Erythroblast (primary cell): Measurements from ENCODE around the gene PTCH2.
"Not testable (repeated sequence)": the region's sequence is repeated elsewhere in the genome, so short reads cannot be mapped to it uniquely, and the experiment has no call there.

Experiments used
- DNase-seq, 2 experiments: peaks; one replicate each; lab custom pipeline; 2025; lab: John Stamatoyannopoulos, UW
- GATA1 ChIP-seq: IDR thresholded peaks from 2 replicates; pipeline ENCODE4 v1.6.1; 2011; ENCODE audit warnings: low read depth, mild to moderate bottlenecking, control low read depth, low read length, moderate library complexity
- POLR2A ChIP-seq: IDR thresholded peaks from 2 replicates; pipeline ENCODE4 v1.6.1; 2011; ENCODE audit warnings: mild to moderate bottlenecking, low read length

PTCH2 gene

DNA sequence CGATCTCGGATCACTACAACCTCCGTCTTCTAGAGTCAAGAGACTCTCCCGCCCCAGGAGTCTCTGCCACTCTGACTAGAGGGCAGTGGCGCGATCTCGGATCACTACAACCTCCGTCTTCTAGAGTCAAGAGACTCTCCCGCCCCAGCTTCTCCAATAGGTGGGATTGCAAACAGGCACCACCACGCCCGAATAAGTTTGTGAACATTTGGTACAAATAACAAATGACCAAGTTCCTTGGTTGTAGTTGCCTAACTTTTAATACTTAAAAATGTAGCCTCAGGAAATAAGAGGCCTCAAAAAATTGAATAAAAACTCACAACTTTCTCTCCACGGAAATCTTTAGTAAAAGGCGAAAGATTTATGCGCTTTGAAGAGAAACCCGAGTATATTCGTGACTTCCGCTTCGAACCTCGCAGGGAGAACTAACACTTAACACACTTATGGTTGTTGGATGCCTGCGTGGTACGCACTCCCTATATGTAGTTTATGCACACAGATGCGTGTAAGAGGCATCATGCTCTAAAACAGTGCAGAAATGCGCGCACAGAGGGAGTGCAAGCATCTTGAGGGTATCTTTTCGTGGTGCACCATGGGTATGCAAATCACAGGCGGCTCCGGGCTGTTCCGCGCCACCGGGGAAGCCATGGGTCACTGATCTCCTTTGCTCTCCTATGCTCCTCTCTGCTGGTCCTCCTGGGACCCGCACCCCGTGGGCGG is 23.3 kb downstream of the PTCH2 start:
- DNase-seq = peak; percentile 90 to 94
- peak; percentile 100 for TF ChIP-seq POLR2A
- TF ChIP-seq GATA1 = no peak

DNA sequence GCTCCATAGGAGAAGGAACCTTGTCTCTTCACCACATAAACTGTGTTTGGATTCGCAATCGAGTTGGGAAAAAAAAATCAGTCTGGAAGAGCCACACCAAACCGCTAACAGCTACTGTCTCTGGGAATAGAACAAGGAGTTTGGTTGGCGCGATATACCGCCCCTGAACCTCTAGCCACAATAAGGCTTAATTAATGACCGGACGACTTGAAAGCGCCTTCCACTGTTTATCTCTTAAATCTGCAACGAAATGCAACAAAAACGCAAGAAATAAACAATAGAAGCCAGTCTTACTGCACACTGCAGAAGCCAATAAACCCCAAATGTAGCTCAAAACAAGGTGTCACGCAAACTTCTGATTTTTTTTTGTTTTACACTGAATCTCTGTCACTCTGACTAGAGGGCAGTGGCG is 23.9 kb downstream of the PTCH2 start:
- DNase-seq = no peak
- TF ChIP-seq POLR2A = no peak
- TF ChIP-seq GATA1 = no peak

DNA sequence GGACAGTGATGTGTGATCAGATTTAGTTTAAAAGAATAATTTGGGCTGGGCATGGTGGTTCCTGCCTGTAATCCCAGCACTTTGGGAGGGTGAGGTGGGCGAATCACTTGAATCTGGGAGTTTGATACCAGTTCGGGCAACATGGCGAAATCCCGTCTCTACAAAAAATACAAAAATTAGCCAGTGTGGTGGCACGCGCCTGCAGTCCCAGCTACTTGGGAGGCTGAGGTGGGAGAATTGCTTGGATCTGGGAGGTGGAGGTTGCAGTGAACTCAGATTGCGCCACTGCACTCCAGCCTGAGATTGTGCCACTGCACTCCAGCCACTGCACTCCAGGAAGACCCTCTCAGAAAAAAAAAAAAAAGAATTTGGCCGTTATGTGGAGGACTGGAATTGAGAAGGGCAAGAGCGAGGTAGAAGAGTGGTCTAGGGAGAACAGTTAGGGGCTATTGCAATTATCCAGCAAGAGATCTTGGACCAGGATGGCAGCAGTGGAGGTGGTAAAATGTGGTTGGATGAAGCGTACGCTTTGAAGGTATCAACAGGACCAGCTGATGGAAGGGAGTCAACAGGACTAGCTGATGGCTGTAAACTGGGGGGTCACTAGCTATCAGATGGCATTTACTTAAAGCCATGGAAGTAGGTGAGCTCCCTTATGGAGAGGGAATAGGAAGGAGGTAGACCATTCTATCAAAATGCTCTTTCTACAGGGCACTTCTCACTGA is 25.1 kb downstream of the PTCH2 start:
- TF ChIP-seq POLR2A = no peak
- TF ChIP-seq GATA1 = no peak
- DNase-seq = no peak

DNA sequence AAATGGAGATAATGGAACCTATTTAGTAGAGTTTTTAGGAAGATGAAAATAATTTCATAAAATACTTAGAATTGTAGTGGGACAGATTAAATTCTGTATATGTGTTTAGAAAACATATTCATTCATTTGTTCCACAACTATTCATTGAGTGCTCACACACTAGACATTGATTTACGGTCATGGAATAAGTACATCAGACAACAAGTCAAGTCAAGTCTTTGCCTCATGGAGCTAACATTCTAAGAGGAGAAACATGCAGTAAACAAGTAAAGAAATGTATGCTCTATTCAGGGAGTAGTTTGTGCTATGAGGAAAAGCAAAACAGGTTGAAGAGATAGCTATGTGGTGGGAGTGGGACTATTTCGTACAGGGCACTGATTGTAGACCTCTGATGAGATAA is 25.7 kb downstream of the PTCH2 start:
- no peak for TF ChIP-seq POLR2A
- no peak for TF ChIP-seq GATA1
- DNase-seq = no peak

DNA sequence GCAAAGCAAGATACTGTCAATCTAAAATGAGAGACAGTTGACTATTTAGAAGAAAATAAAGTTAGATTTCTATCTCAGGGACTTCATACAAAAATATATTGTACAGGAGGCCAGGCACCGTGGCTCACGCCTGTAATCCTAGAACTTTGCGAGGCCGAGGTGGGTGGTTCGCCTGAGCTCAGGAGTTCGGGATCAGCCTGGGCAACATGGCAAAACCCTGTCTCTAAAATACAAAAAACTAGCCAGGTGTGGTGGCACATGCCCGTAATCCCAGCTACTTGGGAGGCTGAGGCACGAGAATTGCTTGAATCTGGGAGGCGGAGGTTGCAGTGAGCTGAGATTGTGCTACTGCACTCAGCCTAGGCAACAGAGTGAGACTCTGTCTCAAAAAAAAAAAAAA is 27.1 kb downstream of the PTCH2 start:
- not testable (repeated sequence) for DNase-seq

DNA sequence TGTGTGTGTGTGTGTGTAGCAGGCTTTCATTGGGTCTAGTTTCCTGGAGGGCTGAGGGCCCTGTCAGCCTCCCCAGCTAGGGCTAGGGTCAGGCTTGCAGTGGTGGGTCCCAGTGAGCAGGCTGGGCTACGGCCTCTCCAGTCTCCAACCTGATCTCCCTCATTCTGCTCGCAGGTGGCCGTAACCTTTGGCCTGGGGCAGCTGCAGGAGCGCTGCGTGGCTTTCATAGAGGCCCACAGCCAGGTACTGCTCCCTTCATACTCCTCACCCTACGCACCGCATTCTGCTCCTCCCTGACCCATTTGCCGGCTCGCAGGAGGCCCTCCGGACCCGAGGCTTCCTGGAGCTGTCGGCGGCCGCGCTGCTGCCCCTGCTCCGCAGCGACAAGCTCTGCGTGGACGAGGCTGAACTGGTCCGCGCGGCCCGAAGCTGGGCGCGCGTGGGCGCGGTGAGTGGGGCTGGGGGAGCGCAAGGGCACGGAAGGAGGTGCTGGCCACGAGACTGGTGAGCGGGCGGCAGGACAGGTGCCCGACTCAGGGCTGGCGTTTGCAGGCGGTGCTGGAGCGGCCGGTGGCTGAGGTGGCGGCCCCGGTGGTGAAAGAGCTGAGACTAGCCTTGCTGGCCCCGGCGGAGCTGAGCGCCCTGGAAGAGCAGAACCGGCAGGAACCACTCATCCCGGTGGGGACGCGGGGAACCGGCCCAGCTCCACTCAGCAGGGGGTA is 30.1 kb downstream of the PTCH2 start:
- no peak for DNase-seq
- TF ChIP-seq POLR2A (no peak), GATA1 (no peak)

DNA sequence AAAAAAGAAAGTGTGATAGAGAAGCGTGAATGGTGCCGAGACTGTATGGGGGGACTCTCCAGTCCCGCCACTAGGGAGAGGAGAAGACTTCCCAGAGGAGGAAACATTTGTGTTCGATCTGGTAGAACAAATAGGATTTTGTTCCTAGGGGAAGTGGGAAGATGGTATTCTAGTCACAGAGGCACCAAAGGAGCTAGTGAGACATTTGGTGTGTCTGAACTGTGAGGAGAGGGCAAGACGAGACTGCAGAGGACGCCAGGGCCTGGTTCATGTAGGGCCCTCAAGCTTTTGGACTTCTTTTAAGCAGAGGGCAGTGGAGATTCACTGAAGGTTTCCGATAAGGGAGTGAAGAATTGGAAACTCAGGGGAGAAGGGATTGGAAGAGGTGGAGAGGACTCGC is 31.8 kb downstream of the PTCH2 start:
- no peak for DNase-seq
- TF ChIP-seq POLR2A = no peak
- TF ChIP-seq GATA1 = no peak

DNA sequence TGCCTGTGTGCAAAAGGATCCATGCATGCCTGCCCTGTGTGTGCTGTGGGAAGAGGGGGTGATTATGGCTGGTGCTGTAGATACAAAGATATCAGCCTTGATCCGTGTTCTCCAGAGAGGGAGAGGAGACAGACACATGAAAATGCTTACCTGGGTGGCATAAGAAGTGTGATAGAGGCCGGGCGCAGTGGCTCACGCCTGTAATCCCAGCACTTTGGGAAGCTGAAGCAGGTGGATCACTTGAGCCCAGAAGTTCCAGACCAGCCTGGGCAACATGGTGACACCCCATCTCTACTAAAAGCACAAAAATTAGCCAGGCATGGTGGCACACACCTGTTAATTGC is 32.3 kb downstream of the PTCH2 start:
- not testable (repeated sequence) for DNase-seq

DNA sequence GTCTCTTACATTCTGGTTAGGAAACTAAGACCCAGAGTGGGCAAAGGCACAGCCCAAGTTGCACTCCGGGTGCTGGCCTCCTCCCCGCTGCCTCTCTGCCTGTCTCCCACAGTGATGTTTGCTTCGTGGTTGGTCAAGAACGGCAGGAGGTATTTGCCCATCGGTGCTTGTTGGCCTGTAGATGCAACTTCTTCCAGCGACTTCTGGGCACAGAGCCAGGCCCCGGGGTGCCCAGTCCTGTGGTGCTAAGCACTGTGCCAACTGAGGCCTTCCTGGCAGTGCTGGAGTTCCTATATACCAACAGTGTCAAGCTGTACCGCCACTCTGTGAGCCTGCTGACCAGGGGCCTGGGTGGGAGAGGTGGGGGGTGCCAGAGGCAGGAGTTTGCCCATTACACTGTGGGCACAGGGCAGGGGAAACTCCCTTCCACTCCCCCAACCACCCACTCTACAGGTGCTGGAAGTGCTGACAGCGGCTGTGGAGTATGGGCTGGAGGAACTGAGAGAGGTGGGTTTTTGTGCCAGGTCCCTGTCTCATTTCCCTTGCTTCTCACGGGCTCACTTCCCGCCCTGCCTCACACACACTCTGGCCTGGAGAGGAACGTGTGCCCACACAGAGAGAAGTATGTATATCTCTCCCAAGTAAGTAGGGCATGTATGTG is 32.8 kb downstream of the PTCH2 start:
- TF ChIP-seq GATA1 (no peak), POLR2A (no peak)
- no peak for DNase-seq

DNA sequence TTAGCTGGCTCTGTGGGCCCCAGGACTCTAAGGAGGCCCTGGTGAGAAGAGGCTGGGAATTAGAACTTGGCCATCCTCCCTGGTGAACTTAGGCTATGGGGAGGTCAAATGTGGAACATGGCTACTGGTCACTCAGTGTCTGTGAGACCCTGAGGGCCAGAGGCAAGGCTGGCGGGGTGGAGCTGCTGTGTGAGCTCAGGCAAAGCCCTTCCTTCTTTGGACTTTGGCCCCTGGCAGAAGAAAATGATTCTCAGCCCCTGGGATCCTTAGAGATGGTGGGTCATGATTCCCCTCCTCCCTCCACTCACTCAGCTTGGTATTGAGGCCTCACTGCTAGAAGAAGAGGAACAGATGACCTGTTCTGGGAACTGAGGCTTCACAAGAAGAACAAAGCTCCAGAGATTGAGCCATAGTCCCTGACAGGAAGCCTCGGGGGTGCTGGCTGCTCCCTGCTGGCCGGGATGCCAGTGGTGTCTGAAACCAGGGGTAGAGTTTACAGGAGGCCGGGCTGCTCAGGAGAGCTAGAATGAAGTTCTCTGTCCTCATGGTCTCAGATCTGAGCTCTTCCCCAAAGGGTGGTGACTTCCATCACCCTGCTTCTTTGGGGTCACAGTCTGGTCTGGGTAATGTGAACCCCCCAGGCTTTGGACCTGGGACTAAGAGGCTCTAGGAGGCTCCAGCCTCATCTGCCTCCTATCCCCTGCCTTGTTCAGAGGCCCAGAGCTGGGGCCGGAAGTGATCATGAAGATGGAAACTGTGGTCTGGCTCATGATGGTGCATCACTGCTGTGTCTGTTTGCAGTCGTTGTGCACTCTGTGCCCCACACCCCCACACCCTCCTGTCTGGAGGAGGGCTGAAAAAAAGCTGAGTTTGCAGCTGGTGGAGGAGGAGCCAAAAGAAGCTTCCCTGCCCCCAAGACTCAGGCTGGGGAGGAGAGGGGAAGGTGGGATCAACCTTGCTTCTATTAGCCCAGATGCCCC is 33.8 kb downstream of the PTCH2 start:
- TF ChIP-seq POLR2A (peak; percentile 70), GATA1 (no peak)
- peak; percentile 50 to 64 for DNase-seq

DNA sequence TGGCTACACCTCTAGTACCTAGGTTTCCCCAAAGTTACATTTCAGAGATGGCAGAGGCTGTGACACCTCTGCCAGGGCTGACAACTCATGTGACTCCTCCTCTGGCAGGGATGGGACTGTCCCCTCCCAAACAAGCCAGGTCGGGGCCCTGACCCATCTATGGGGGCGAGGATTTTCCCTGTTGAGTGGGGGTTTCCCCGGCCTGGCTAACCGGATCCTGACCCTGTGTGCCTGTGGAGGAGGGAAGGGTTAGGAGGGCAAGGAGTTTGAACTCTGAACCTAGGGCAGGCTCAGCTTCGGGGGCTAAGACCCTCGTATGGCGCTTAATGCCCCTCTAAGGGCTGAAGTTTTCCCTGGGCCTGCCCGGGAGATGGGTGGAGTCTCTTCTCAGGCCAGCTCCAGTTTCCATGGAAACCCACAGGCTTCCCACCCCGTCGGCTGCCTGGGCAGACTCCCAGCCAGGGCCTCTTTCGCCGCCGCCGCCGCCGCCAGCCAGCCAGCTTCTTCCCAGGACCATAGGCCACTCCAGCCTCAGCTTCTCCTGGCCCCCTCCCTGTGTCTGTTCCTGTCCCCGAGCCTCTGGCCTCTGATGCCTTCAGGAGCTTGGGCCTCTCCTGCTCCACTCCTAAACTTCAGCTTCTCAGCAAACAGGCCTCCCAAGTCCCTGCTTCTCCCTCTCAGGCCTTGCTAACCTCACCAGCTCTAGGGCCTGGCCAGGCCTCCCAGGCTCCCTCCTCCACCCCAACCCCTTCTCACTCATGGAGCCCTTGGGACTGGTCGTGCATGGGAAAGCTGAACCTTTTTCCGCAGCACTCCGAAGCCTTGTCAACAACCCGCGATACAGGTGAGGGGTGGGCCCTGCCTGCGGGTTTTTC is 34.8 kb downstream of the PTCH2 start, which contains the start of gene BTBD19:
Gene BTBD19 (plus strand): TSS at position 461 of the 875 bp plus-strand sequence. CDS start 298 bp downstream, at position 759.
- peak; percentile 76 to 84 for DNase-seq
- no peak for TF ChIP-seq GATA1
- no peak for TF ChIP-seq POLR2A
